Adrenal gland (tissue), 12 donors: ENCODE data around the gene DIPK2B. TPM values are rescaled to one million over a fixed set of nuclear protein-coding genes. Genes with fewer than 3 reads are reported as not detected.
A peak's percentile ranks its signal among the peaks of the same experiment; 100 is the strongest.

ENCODE experiments used
- DNase-seq, 7 donors: peaks; one replicate each; pipeline ENCODE4 v3.0.0-alpha.2; 2019 to 2020
- H3K27ac ChIP-seq, 5 donors: fragments of 200-600 bp; sonication (generic) in 4 of 5; 1 replicate in 3 of 5; 2 replicates in 2 of 5; pipeline versions ENCODE4 v1.5.1 to v1.8.0; 2016 to 2020; ENCODE audit warnings: mild to moderate bottlenecking in 1 of 5
- H3K27me3 ChIP-seq: fragments of 200-600 bp; 2 replicates; pipeline ENCODE4 v1.8.0; 2021
- H3K36me3 ChIP-seq, 2 donors: fragments of 200-600 bp; replicated peaks in 1 of 2; 1 replicate in 1 of 2; 2 replicates in 1 of 2; pipeline versions ENCODE4 v1.5.1 to v1.8.0; 2018 to 2022
- H3K4me1 ChIP-seq, 2 donors: fragments of 200-600 bp; replicated peaks in 1 of 2; 1 replicate in 1 of 2; 2 replicates in 1 of 2; pipeline versions ENCODE4 v1.5.1 to v1.8.0; 2018 to 2021
- H3K4me3 ChIP-seq, 4 donors: fragments of 200-600 bp; sonication (generic) in 3 of 4; one replicate each; pipeline ENCODE4 v1.5.1; 2016 to 2018
- H3K9me3 ChIP-seq, 3 donors: fragments of 200-600 bp; sonication (generic) in 1 of 3; replicated peaks in 1 of 3; 1 replicate in 2 of 3; 2 replicates in 1 of 3; pipeline versions ENCODE4 v1.5.1 to v1.8.0; 2016 to 2021
- POLR2A ChIP-seq, 2 donors: fragments of 450-650 bp; IDR thresholded peaks; one replicate each; pipeline ENCODE4 v1.6.1; 2017; ENCODE audit warnings: antibody characterized with exemption in 2 of 2, mild to moderate bottlenecking in 2 of 2, moderate library complexity in 1 of 2
- WGBS, 4 donors: extraction: QIAGEN DNeasy Blood & Tissue Kit in 2 of 4; methylation state at CpG; one replicate each; pipeline versions ENCODE4 v1.1.5 to v1.1.7; 2013 to 2017; 5-methylcytosine and 5-hydroxymethylcytosine counted together
- intact Hi-C, 2 donors: fragments of 100-400 bp; cut with DNase I; formaldehyde crosslinking; loops; one replicate each; pipeline versions ENCODE4 v1.14.1 to v1.15.0; 2022 to 2023
- polyA plus RNA-seq, 3 donors: library from polyadenylated mRNA; stranded (reverse); fragments of 200-250 nt in 2 of 3; fragments of 350-450 nt in 1 of 3; fragmentation: Illumina TruSeq in 1 of 3; extraction: RNeasy Lipid Tissue Mini Kit (QIAGEN cat#74804) in 1 of 3; gene quantifications; one replicate each; pipeline ENCODE4 v1.2.3, GENCODE V29; 2013 to 2014
- total RNA-seq, 9 donors: library from RNA; depleted of rRNA in 4 of 9; stranded (reverse); fragments of >200 nt in 4 of 9; fragments of 120-200 nt in 1 of 9; fragmentation: NEBNext Ultra II Directional in 1 of 9; extraction: Animal tissue kit (Norgen Biotek cat#: 25700) in 1 of 9; gene quantifications; one replicate each; pipeline versions ENCODE4 v1.1.0 to v1.2.4, GENCODE V29; 2013 to 2023
- TF ChIP-seq, protein P1 (sequence below), 6 experiments: fragments of 450-650 bp in 4 of 6; fragments of 200-600 bp in 2 of 6; sonication (generic) in 1 of 6; IDR thresholded peaks; 1 replicate in 5 of 6; 2 replicates in 1 of 6; pipeline versions ENCODE4 v1.5.1 to v1.8.0; 2016 to 2021; ENCODE audit warnings: antibody characterized with exemption in 6 of 6, mild to moderate bottlenecking in 2 of 6, moderate library complexity in 1 of 6
- donor health status: healthy with polysubstance abuse.
- donor health status: Bipolar disorder and iron deficiency.
- donor health status: DM: yes; HTN: yes; CAD: no.
- donor health status: DM: no; HTN: no; CAD: no.
- donor health status: DM: no; HTN: no; CAD: no.
- donor health status: DM: yes; HTN: yes; CAD: no.

The DIPK2B gene
- total and polyA plus RNA-seq, 12 donors, result 3.5 to 14.4 (median 11.6) TPM

DNA sequence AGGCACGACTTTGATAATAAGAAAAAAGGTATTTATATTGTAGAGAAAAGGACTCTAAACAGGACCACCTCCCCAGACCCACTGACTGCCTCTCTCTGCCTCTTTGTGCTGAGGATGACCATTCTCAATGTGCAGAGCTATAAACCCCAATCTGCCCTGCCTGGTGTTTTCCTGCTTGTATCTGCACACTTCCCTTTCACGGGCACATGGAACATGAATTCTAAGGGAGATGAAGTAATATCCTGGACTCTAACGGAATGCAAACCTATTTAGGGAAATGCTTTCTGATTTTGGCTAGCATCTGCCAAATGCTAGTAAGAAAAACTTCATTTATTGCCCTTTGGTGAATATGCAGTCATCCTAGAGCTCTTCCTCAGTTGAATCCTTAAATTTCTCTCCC is 2.4 kb downstream of the DIPK2B start:
- DNase-seq, result no peak
- Histone ChIP-seq H3K36me3 (no peaks in the 10 kb centered on the region), H3K27me3 (peaks cover 34% of the 10 kb centered on the region), H3K27ac (peak overlapping the region in 1 of 5 donors; percentile 6), H3K9me3 (no peaks in the 10 kb centered on the region), H3K4me1 (no peaks in the 10 kb centered on the region), H3K4me3 (no peak overlapping the region)
- intact Hi-C loops, result no loop called here
- 39 to 54% (median 49%) methylated on average over 3 of the region's 3 CpGs for WGBS, 4 donors
- TF ChIP-seq, protein P1, sequence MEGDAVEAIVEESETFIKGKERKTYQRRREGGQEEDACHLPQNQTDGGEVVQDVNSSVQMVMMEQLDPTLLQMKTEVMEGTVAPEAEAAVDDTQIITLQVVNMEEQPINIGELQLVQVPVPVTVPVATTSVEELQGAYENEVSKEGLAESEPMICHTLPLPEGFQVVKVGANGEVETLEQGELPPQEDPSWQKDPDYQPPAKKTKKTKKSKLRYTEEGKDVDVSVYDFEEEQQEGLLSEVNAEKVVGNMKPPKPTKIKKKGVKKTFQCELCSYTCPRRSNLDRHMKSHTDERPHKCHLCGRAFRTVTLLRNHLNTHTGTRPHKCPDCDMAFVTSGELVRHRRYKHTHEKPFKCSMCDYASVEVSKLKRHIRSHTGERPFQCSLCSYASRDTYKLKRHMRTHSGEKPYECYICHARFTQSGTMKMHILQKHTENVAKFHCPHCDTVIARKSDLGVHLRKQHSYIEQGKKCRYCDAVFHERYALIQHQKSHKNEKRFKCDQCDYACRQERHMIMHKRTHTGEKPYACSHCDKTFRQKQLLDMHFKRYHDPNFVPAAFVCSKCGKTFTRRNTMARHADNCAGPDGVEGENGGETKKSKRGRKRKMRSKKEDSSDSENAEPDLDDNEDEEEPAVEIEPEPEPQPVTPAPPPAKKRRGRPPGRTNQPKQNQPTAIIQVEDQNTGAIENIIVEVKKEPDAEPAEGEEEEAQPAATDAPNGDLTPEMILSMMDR (IDR thresholded peaks at IDR 0.05), result no peak
- TF ChIP-seq POLR2A (IDR thresholded peaks at IDR 0.05), result no peak

DNA sequence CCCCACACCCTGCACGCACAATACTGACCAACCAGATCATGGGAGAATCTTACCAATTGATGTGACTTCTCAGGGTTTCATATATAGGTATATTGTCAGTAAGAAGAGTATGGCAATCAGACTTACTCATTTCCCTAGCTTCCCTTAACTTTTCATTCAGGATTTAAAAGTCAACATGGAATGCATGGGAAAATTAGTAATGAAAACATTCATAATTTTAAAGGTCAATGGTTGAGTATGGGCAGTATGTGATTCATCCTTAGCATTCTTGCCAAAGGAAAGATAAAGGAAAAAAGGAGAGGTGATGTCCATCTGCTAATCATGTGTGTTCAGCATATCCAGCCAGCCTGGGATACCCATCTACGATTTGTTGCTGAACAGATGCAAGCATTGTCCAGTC is 4.0 kb downstream of the DIPK2B start:
- 72 to 83% (median 80%) methylated on average over 2 of the region's 2 CpGs for WGBS, 4 donors
- Histone ChIP-seq H3K4me1 (no peaks in the 10 kb centered on the region), H3K27ac (no peak overlapping the region), H3K27me3 (peaks cover 36% of the 10 kb centered on the region), H3K4me3 (no peak overlapping the region), H3K9me3 (no peaks in the 10 kb centered on the region), H3K36me3 (no peaks in the 10 kb centered on the region)
- no peak for DNase-seq
- TF ChIP-seq, protein P1 (IDR thresholded peaks at IDR 0.05), result no peak
- no peak for TF ChIP-seq POLR2A (IDR thresholded peaks at IDR 0.05)
- intact Hi-C loops, result no loop called here

DNA sequence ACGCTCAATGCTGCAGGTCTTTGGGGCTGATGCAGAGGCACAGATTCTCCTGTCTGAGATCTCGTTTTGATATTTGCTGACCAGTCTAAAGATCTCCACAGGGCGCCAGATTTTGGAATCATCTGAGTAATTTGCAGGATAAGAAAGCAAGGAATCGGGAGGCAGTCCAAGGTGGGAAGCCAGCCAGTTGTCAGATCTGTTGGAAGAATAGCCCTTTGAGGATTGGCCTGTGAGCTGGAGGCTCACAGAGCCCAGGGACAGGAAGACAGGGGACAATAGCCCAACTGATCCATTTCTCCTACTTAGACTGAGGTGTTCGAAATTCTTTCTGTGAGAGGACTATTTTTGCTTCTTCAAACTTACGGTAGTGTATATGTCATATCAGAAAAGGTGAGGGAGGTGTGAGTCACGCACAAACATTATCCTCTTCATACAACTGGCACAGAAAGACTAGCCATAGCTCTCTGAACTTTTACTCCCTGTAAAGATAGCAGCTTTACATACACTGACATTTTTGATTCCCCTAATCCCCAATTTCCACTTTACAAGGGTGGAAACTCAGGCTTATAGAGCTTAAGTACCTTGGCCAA is 8.8 kb downstream of the DIPK2B start:
- TF ChIP-seq, protein P1 (IDR thresholded peaks at IDR 0.05), result no peak
- no peak for TF ChIP-seq POLR2A (IDR thresholded peaks at IDR 0.05)

DNA sequence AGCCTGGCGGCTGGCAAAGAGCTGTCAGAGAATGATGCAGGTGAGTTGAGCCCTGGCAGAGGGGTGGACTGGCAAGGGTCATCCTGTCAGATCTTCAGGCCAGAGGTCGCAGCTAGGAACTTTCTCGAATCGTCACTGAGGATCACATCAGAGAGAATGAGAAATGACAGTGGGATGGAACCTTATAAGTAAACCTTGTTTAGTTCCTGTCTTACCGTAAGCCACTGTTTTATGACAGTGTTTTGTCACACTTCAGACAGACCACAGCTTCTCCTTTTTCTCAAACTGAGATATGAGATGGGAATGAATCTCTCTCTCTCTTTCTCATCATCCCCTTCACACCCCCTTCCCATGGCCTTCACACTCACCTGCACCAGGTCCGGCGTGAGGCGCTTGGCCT is 9.3 kb downstream of the DIPK2B start:
- no peaks in the 10 kb centered on the region for H3K36me3 ChIP-seq
- H3K27ac ChIP-seq, result no peak overlapping the region
- no peak overlapping the region for H3K4me3 ChIP-seq
- intact Hi-C loops, result no loop called here
- TF ChIP-seq, protein P1 (IDR thresholded peaks at IDR 0.05), result no peak
- H3K9me3 ChIP-seq, result no peaks in the 10 kb centered on the region
- peaks cover 23% of the 10 kb centered on the region for H3K27me3 ChIP-seq
- no peak for DNase-seq
- no peaks in the 10 kb centered on the region for H3K4me1 ChIP-seq
- 57 to 67% (median 62%) methylated on average over 5 to 8 of the region's 8 CpGs for WGBS, 4 donors

More for the DNA sequence above, 8.8 kb downstream of the DIPK2B start:
- Histone ChIP-seq H3K27me3 (peaks cover 26% of the 10 kb centered on the region), H3K4me1 (no peaks in the 10 kb centered on the region), H3K9me3 (no peaks in the 10 kb centered on the region), H3K4me3 (no peak overlapping the region), H3K36me3 (no peaks in the 10 kb centered on the region), H3K27ac (no peak overlapping the region)
- DNase-seq, result peak in 3 of 7 donors; percentile 21 to 53 (median 34)
- 55 to 65% (median 57%) methylated on average over 3 to 7 of the region's 7 CpGs for WGBS, 4 donors
- intact Hi-C loops, result no loop called here
